Measurements from ENCODE around the gene IFI30.

Gene IFI30

GRCh38 chr19:18171605-18172327 lies 1.8 kb upstream of the IFI30 start:
- no peak for DNase-seq

DNA sequence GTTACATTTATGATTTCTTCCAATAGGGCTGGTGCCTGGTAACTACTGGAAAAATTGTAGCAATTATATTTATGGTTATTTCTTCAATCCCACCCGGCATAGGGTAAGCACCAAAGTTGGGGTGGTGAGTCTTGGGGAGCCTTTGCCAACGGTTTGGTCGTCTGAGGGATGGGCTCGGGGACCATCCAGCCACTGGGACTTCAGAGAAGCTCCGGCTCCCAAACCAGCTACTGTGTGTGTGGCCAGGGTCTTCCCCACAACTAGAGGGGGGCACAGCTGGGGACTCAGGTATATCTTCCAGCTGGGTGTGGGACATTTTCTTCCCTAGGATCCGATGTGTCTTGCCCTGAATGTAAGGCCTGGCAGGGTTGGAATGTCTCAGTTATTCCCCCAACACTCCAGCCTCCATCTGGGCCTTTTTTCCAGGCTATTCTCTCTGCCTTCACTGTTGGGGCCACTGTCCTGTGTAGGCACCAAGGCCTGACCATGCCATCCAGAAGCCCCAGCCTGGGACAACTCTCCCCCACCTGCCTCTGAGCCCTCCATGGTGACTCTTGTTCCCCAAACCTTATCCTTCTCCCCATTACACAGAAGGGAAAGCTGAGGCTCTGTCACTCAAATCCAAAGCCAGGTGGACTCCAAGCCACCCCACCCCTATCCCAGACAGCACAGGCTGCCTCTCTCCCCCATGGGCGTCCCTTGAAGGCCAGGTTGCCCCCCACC lies 1.1 kb upstream of the IFI30 start:
- no peak for DNase-seq

- no peak for DNase-seq
These were observed 500 bp upstream of the IFI30 start for GRCh38 chr19:18173054-18173571.

- DNase-seq, result no peak
These were observed 1.4 kb downstream of the IFI30 start for GRCh38 chr19:18174983-18175382.

DNA sequence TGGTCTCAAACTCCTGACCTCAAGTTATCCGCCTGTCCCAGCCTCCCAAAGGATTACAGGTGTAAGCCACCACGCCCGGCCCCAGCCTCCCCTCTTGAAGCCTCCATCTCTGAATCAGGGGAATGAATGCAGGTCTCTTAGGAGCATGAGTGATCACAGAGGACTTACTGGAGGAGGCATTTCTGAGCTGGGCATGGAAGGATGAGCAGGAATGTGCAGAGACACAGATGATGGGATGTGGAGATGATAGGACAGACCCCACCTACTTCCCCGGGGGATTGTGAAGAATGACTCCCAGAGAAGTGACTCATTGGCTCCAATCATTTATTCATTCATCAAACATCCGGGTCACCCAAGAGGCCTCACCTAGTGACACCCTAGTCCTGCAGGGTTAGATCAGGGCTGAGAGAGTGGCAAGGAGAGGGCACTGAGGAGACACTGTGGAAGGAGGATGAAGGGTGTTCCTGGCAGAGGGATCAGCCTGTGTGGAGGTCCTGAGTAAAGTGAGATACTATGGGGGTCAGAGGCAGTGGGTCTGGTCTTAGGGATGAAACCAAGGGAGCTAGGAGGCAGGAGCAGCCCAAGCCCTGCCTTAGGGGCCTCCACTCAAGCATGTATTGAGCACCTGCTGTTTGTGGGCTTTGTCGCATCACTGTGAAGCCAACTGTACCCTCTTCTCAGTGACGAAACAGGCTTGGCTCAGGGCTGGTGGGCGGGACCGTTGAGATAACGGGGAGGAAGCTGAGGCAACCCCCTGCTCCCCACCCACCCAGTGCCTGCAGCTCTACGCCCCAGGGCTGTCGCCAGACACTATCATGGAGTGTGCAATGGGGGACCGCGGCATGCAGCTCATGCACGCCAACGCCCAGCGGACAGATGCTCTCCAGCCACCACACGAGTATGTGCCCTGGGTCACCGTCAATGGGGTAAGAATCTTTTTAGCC lies 3.0 kb downstream of the IFI30 start:
- no peak for DNase-seq

GRCh38 chr19:18179957-18180356 lies 6.3 kb downstream of the IFI30 start:
- no peak for DNase-seq

DNA sequence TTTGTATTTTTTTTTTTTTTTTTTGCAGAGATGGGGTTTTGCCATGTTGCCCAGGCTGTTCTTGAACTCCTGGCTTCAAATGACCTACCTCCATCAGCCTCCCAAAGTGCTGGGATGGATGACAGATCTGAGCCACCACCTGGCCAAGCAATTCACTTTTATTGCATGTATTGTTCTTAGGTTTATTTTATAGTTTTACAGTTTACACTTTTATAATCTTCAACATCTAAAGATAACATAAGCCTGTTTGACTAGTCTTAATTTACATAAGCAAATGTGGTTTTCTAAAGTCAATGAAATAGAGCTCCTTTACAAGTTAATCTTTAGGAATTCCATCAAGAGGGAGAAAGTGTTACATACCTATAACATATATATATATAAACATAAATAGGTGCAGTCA lies 9.9 kb downstream of the IFI30 start:
- no peak for DNase-seq

DNA sequence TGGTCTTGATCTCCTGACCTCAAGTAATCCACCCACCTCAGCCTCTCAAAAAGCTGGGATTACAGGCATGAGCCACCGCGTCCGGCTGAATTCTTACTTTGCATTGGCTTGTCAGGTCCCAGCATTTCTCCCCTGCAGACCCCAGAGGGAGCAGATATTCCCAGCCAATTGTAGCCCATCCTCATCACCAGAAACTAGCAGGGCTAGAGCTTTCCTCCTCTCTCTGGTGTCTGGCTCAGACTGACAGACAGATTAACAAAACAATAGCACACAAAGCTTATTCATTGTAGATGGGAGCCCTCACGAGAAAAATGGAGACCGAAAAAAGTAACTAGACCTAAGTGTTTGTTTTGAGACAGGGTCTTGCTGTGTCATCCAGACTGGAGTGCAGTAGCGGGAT lies 11.9 kb downstream of the IFI30 start:
- no peak for DNase-seq

DNA sequence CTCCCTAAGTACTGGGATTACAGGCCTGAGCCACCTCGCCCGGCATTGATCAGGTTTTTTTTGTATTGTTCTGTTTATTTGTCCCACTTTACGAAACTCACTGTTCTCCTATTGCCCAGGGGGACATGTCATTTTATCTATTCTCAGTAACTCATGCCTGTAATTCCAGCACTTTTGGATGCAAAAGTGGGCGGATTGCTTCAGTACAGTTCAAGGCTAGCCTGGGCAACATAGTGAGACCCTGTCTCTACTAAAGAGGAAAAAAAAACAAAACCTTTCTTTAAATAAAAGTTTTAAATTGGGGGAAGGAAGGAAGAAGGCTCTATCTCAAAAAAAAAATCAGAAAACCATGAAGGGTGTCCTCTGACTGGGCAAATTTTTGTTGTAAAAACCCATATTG lies 16.7 kb downstream of the IFI30 start:
- DNase-seq, result no peak

GRCh38 chr19:18191640-18192062 lies 18.0 kb downstream of the IFI30 start:
- no peak for DNase-seq

DNA sequence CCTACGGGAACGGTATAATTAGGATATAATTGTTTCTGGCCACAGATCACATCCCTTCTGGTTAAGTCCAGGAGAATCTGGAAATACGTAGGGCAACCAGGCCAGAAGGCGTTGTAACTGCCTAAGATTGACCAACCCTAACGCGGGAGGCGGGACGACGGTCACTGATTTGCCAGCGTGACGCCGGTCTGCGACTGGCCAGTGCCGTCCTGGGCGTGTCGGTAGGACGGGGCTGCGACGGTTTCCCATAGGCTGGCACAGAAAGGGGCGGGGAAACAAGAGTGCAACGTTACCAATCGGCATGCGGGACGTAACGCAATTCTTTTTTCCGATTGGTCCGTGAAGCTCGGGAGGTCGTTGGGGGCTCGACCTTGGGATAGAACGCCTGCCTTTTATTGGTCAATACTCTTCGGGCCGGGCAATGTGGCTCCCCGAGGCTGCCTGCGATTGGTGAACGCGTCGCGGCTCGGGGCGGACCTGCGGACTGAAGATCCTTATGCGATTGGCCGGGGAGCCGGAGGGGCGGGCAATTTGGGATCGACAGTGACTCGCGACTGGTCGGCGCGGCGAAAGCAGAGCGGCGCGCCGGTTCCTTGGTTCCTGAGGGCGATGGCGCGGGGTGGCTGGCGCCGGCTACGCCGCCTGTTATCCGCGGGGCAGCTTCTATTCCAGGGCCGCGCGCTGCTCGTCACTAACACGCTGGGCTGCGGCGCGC lies 19.2 kb downstream of the IFI30 start, which contains the start of gene MPV17L2:
MPV17L2 (plus strand) TSS at position 546 of the 715 bp plus-strand sequence; CDS start at position 610, 64 bp downstream.
- DNase-seq, result peak; percentile 98

- peak; percentile 41 to 46 for DNase-seq
These were observed 20.0 kb downstream of the IFI30 start for GRCh38 chr19:18193388-18194180.

- no peak for DNase-seq
These were observed 20.5 kb downstream of the IFI30 start for GRCh38 chr19:18194181-18194530.

DNA sequence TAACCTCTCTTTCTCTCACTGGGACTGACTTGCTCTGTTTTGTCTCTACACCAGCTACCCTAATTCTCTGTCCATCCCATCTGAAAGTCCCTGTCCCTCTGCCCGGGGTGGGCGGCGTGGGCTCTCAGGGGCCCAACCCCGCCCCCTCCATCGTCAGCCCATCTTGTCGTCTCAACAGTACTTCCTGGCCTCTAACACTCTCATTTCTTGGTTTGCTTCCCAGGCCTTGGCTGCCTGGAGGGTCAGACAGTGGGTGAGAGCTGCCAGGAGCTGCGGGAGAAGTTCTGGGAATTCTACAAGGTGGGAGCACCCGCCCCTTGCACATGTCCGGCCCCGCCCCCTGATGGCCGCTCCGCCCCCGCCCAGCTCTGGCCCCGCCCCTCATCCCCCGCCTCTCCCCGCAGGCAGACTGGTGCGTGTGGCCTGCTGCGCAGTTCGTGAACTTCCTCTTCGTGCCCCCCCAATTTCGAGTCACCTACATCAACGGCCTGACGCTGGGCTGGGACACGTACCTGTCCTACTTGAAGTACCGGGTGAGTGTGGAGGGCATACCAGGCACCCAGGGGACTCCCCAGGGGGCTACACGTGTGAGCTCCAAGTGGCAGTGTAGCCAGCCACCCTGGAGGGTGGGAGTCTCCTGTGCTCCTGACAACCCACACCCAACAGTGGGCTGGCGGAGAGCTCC lies 21.1 kb downstream of the IFI30 start:
- peak; percentile 51 to 61 for DNase-seq

GRCh38 chr19:18196511-18196845 lies 22.9 kb downstream of the IFI30 start:
- DNase-seq, result no peak

- no peak for DNase-seq
These were observed 23.7 kb downstream of the IFI30 start for GRCh38 chr19:18197306-18197705.

- DNase-seq, result no peak
These were observed 24.3 kb downstream of the IFI30 start for GRCh38 chr19:18197941-18198340.

DNA sequence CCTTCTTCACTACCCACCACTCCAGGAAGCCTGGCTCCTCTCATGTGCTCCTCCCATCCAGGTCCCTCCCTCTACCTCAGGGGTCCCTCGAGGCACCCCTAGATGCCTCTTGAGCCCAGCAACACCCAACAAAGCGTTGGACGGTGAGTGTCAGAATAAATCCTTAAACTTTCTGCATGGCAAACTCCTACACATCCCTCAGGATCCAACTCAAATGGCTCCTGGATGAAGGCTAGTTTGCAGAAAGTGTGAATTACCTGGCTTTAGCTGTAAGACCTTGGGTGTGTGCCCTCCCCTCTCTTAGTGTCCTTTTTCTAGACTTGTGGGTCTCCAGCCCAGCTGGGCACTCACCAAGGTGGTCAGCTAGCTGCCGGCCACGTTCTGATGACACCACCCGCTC lies 24.8 kb downstream of the IFI30 start:
- no peak for DNase-seq

- DNase-seq, result no peak
These were observed 28.8 kb downstream of the IFI30 start for GRCh38 chr19:18202397-18202777.

GRCh38 chr19:18202778-18203407 lies 29.3 kb downstream of the IFI30 start:
- DNase-seq, result peak; percentile 47 to 54
